ENCODE measurements around the gene WFDC1. TPM values are rescaled to one million over a fixed set of nuclear protein-coding genes. Genes with fewer than 3 reads are reported as not detected.

The WFDC1 gene
- total RNA-seq, 1 experiment from 2014 or later: 0.49 TPM

- Histone ChIP-seq H3K9me3 (replicated peaks) (no peaks in the 10 kb centered on the region), H3K27me3 (no peaks in the 10 kb centered on the region), H3K36me3 (no peaks in the 10 kb centered on the region), H3K4me1 (no peaks in the 10 kb centered on the region), H3K27ac (no peak overlapping the region), H3K4me3 (no peak overlapping the region)
- no peak for DNase-seq
These were observed 12.1 kb upstream of the WFDC1 start for GRCh38 chr16:84282533-84282932.

GRCh38 chr16:84283314-84284153 is 11.1 kb upstream of the WFDC1 start:
- no peaks in the 10 kb centered on the region for H3K4me1 ChIP-seq

GRCh38 chr16:84284154-84284722 is 10.4 kb upstream of the WFDC1 start:
- Histone ChIP-seq H3K9me3 (replicated peaks) (no peaks in the 10 kb centered on the region), H3K4me1 (no peaks in the 10 kb centered on the region), H3K27me3 (no peaks in the 10 kb centered on the region), H3K4me3 (no peak overlapping the region; the same call in 1 of the 2 replicates), H3K36me3 (no peaks in the 10 kb centered on the region), H3K27ac (no peak overlapping the region)
- peak in 1 of 2 experiments; percentile 36 for DNase-seq

More at GRCh38 chr16:84283314-84284153, 11.1 kb upstream of the WFDC1 start:
- Histone ChIP-seq H3K4me3 (no peak overlapping the region; the same call in 1 of the 2 replicates), H3K36me3 (no peaks in the 10 kb centered on the region), H3K27me3 (no peaks in the 10 kb centered on the region), H3K27ac (no peak overlapping the region), H3K9me3 (replicated peaks) (no peaks in the 10 kb centered on the region)
- DNase-seq: no peak

- Histone ChIP-seq H3K4me3 (no peak overlapping the region), H3K4me1 (peaks cover 2% of the 10 kb centered on the region; the same call in 1 of the 2 replicates), H3K27me3 (no peaks in the 10 kb centered on the region), H3K36me3 (no peaks in the 10 kb centered on the region), H3K27ac (no peak overlapping the region), H3K9me3 (replicated peaks) (no peaks in the 10 kb centered on the region)
- no peak for DNase-seq
These were observed 8.0 kb upstream of the WFDC1 start for GRCh38 chr16:84286578-84287240.

GRCh38 chr16:84288902-84289301 is 5.8 kb upstream of the WFDC1 start:
- H3K9me3 ChIP-seq (replicated peaks): no peaks in the 10 kb centered on the region
- H3K36me3 ChIP-seq: no peaks in the 10 kb centered on the region
- H3K4me3 ChIP-seq: no peak overlapping the region
- no peaks in the 10 kb centered on the region for H3K27me3 ChIP-seq
- peaks cover 2% of the 10 kb centered on the region; the same call in 1 of the 2 replicates for H3K4me1 ChIP-seq
- no peak overlapping the region for H3K27ac ChIP-seq
- DNase-seq: no peak

- DNase-seq: no peak
- Histone ChIP-seq H3K4me1 (peaks cover 2% of the 10 kb centered on the region; the same call in 1 of the 2 replicates), H3K36me3 (no peaks in the 10 kb centered on the region), H3K9me3 (replicated peaks) (no peaks in the 10 kb centered on the region), H3K27me3 (no peaks in the 10 kb centered on the region), H3K4me3 (no peak overlapping the region), H3K27ac (no peak overlapping the region)
These were observed 3.5 kb upstream of the WFDC1 start for GRCh38 chr16:84291226-84291625.

- no peak overlapping the region for H3K27ac ChIP-seq
- DNase-seq: peak; percentile 15 to 29
- no peak overlapping the region for H3K4me3 ChIP-seq
- H3K4me1 ChIP-seq: peaks cover 2% of the 10 kb centered on the region; the same call in 1 of the 2 replicates
- no peaks in the 10 kb centered on the region for H3K9me3 ChIP-seq (replicated peaks)
- H3K27me3 ChIP-seq: no peaks in the 10 kb centered on the region
- no peaks in the 10 kb centered on the region for H3K36me3 ChIP-seq
These were observed 2.7 kb upstream of the WFDC1 start for GRCh38 chr16:84292011-84292410.

- Histone ChIP-seq H3K4me1 (peaks cover 2% of the 10 kb centered on the region; the same call in 1 of the 2 replicates), H3K36me3 (no peaks in the 10 kb centered on the region), H3K9me3 (replicated peaks) (no peaks in the 10 kb centered on the region), H3K4me3 (no peak overlapping the region), H3K27ac (no peak overlapping the region), H3K27me3 (no peaks in the 10 kb centered on the region)
- no peak for DNase-seq
These were observed 1.3 kb upstream of the WFDC1 start for GRCh38 chr16:84293406-84293805.

GRCh38 chr16:84294117-84294516 is 561 bp upstream of the WFDC1 start:
- no peak overlapping the region for H3K27ac ChIP-seq

GRCh38 chr16:84295203-84295860 is 654 bp downstream of the WFDC1 start:
- no peaks in the 10 kb centered on the region for H3K9me3 ChIP-seq (replicated peaks)
- no peaks in the 10 kb centered on the region for H3K27me3 ChIP-seq
- peaks cover 2% of the 10 kb centered on the region; the same call in 1 of the 2 replicates for H3K4me1 ChIP-seq
- H3K4me3 ChIP-seq: peak overlapping the region; percentile 31
- DNase-seq: no peak
- H3K36me3 ChIP-seq: no peaks in the 10 kb centered on the region
- H3K27ac ChIP-seq: no peak overlapping the region

More at GRCh38 chr16:84294117-84294516, 561 bp upstream of the WFDC1 start:
- no peaks in the 10 kb centered on the region for H3K27me3 ChIP-seq
- no peaks in the 10 kb centered on the region for H3K36me3 ChIP-seq
- no peak for DNase-seq
- no peaks in the 10 kb centered on the region for H3K9me3 ChIP-seq (replicated peaks)
- peaks cover 2% of the 10 kb centered on the region; the same call in 1 of the 2 replicates for H3K4me1 ChIP-seq
- no peak overlapping the region for H3K4me3 ChIP-seq

- Histone ChIP-seq H3K36me3 (no peaks in the 10 kb centered on the region), H3K4me1 (no peaks in the 10 kb centered on the region), H3K4me3 (no peak overlapping the region), H3K9me3 (replicated peaks) (no peaks in the 10 kb centered on the region), H3K27ac (no peak overlapping the region), H3K27me3 (no peaks in the 10 kb centered on the region)
- no peak for DNase-seq
These were observed 3.8 kb downstream of the WFDC1 start for GRCh38 chr16:84298376-84298899.

GRCh38 chr16:84299734-84300440 is 5.2 kb downstream of the WFDC1 start:
- Histone ChIP-seq H3K4me1 (no peaks in the 10 kb centered on the region), H3K9me3 (replicated peaks) (no peaks in the 10 kb centered on the region), H3K27ac (no peak overlapping the region)

GRCh38 chr16:84302111-84302954 is 7.7 kb downstream of the WFDC1 start:
- Histone ChIP-seq H3K27me3 (no peaks in the 10 kb centered on the region), H3K36me3 (no peaks in the 10 kb centered on the region), H3K4me3 (no peak overlapping the region), H3K9me3 (replicated peaks) (no peaks in the 10 kb centered on the region), H3K4me1 (no peaks in the 10 kb centered on the region), H3K27ac (no peak overlapping the region)
- no peak for DNase-seq

More at GRCh38 chr16:84299734-84300440, 5.2 kb downstream of the WFDC1 start:
- Histone ChIP-seq H3K27me3 (no peaks in the 10 kb centered on the region), H3K4me3 (no peak overlapping the region), H3K36me3 (no peaks in the 10 kb centered on the region)
- DNase-seq: no peak

Measured in SJCRH30 (cell line).